HEK293T (cell line): ENCODE data around the gene ZFP57.

ENCODE experiments used
- BHLHE40 ChIP-seq: fragments of 450-650 bp; IDR thresholded peaks from 2 replicates; pipeline ENCODE4 v1.6.1; 2016; ENCODE audit warnings: mild to moderate bottlenecking, moderate library complexity, borderline replicate concordance
- CTBP1 ChIP-seq: fragments of 450-650 bp; IDR thresholded peaks from 2 replicates; pipeline ENCODE4 v1.6.1; 2016; ENCODE audit warnings: borderline replicate concordance
- ELF4 ChIP-seq: fragments of 450-650 bp; IDR thresholded peaks from 2 replicates; pipeline ENCODE4 v1.6.1; 2017; ENCODE audit warnings: antibody characterized with exemption
- FOXA1 ChIP-seq: fragments of 450-650 bp; IDR thresholded peaks from 2 replicates; pipeline ENCODE4 v1.6.1; 2016; ENCODE audit warnings: mild to moderate bottlenecking
- FOXK2 ChIP-seq: fragments of 450-650 bp; IDR thresholded peaks from 2 replicates; pipeline ENCODE4 v1.6.1; 2016; ENCODE audit warnings: mild to moderate bottlenecking
- FOXM1 ChIP-seq: fragments of 450-650 bp; IDR thresholded peaks from 2 replicates; pipeline ENCODE4 v1.6.1; 2017; ENCODE audit warnings: mild to moderate bottlenecking, borderline replicate concordance
- LEF1 ChIP-seq: fragments of 450-650 bp; IDR thresholded peaks from 2 replicates; pipeline ENCODE4 v1.6.1; 2017; ENCODE audit warnings: mild to moderate bottlenecking, borderline replicate concordance
- SUZ12 ChIP-seq: fragments of 450-650 bp; IDR thresholded peaks from 2 replicates; pipeline ENCODE4 v1.6.1; 2016; ENCODE audit warnings: mild to moderate bottlenecking
- TARDBP ChIP-seq: fragments of 450-650 bp; IDR thresholded peaks from 2 replicates; pipeline ENCODE4 v1.6.1; 2016
- ZNF384 ChIP-seq: fragments of 450-650 bp; IDR thresholded peaks from 2 replicates; pipeline ENCODE4 v1.6.1; 2016

DNA sequence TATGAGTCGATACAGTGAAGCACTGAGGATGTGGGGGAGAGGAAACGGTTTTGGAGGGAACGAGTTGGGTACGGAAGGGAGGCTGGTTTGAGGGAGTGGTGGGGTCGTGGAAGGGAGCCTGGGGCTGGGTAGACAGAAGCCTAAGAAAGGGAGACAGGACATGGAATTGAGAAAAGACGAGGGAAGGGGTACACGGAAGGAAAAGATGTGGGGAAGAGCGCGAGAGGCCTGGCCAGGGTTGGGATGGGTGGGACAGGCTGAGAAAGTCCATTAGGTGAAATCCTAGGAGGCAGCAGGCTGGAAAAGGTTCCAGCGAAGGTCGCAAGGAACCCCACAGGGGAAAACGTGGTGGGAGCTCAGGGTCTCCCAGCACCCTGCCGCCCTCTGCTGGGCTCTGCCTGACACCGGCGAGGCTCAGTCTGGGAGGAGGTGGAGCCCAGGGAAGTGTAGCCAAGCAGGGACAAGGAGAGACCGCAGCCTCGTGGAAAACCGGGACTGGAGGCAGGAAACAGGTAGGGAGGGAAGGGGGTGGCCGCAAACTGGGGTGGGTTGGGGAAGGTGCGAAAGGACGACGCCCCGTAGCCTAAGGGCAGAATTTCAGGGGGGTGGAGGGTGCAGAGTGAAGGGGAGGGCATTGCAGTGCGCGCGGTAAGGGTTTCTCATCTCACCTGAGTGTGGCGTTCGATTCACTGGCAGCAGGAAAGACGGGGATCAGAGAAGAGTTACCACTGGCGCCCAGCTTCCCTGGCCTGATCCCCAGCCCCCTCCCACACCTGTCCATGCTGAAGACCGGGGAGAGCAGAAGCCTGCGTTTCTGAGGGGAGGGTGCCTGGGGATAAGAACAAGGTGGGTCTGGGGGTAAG, 52.3 kb downstream of the ZFP57 start:
- TF ChIP-seq SUZ12 = no peak
- TF ChIP-seq FOXA1 = no peak
- TF ChIP-seq FOXM1 = no peak
- no peak for TF ChIP-seq ELF4
- TF ChIP-seq CTBP1 = no peak
- no peak for TF ChIP-seq BHLHE40
- no peak for TF ChIP-seq ZNF384
- TF ChIP-seq TARDBP = no peak
- no peak for TF ChIP-seq FOXK2
- no peak for TF ChIP-seq LEF1
